Parathyroid adenoma (tissue), 2 donors: ENCODE measurements around the gene VEGFB.

Experiments used
- H2AFZ ChIP-seq: fragments of 300-600 bp; sonication (generic); one replicate; pipeline ENCODE4 v1.7.0; 2017; ENCODE audit warnings: antibody characterized with exemption, mild to moderate bottlenecking
- H3K27ac ChIP-seq: fragments of 300-600 bp; sonication (generic); one replicate; pipeline ENCODE4 v1.7.0; 2017
- H3K27me3 ChIP-seq: fragments of 300-600 bp; sonication (generic); one replicate; pipeline ENCODE4 v1.7.0; 2017; ENCODE audit warnings: low read length; ENCODE audit not compliant: control insufficient read depth, insufficient read depth
- H3K36me3 ChIP-seq: fragments of 300-600 bp; sonication (generic); one replicate; pipeline ENCODE4 v1.7.0; 2017; ENCODE audit warnings: low read length; ENCODE audit not compliant: control insufficient read depth, insufficient read depth
- H3K4me1 ChIP-seq: fragments of 300-600 bp; sonication (generic); one replicate; pipeline ENCODE4 v1.7.0; 2017; ENCODE audit warnings: control low read depth
- H3K4me2 ChIP-seq: fragments of 300-600 bp; sonication (generic); one replicate; pipeline ENCODE4 v1.7.0; 2017; ENCODE audit warnings: low read length
- H3K4me3 ChIP-seq: fragments of 300-600 bp; sonication (generic); one replicate; pipeline ENCODE4 v1.7.0; 2017; ENCODE audit warnings: low read depth, low read length
- H3K79me2 ChIP-seq: fragments of 300-600 bp; sonication (generic); one replicate; pipeline ENCODE4 v1.7.0; 2017; ENCODE audit warnings: control low read depth
- H3K9ac ChIP-seq: fragments of 300-600 bp; sonication (generic); one replicate; pipeline ENCODE4 v1.7.0; 2017; ENCODE audit warnings: mild to moderate bottlenecking
- H3K9me3 ChIP-seq: fragments of 300-600 bp; sonication (generic); one replicate; pipeline ENCODE4 v1.7.0; 2017; ENCODE audit warnings: low read length; ENCODE audit not compliant: control insufficient read depth
- CTCF ChIP-seq: fragments of 300-600 bp; sonication (generic); IDR thresholded peaks from one replicate; pipeline ENCODE4 v1.7.0; 2017; ENCODE audit warnings: antibody characterized with exemption, mild to moderate bottlenecking
- donor health status: primary hyperparathyroidism.

The VEGFB gene

DNA sequence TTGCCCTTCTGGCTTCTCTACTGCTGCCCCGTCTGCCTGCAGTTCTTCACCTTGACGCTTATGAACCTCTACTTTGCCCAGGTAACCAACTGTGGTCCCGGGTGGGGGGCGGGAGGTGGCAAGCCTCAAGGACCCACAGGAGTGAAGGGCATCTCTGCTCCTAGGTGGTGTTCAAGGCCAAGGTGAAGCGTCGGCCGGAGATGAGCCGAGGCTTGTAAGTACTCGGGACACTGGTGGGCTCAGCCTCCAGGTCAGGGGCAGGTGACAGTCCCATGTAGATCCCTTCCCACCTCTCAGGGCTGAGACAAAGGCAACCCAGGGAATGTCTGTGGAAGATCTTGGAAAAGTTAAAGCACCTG lies 52.4 kb downstream of the VEGFB start:
- peaks cover 20% of the 10 kb centered on the region for H3K79me2 ChIP-seq
- no peak for TF ChIP-seq CTCF
- H3K27ac ChIP-seq: no peak overlapping the region
- no peaks in the 10 kb centered on the region for H3K9me3 ChIP-seq
- no peak overlapping the region for H3K9ac ChIP-seq
- H3K27me3 ChIP-seq: no peaks in the 10 kb centered on the region
- H2AFZ ChIP-seq: no peak overlapping the region
- no peaks in the 10 kb centered on the region for H3K36me3 ChIP-seq
- peaks cover 6% of the 10 kb centered on the region for H3K4me1 ChIP-seq
- no peak overlapping the region for H3K4me3 ChIP-seq
- no peak overlapping the region for H3K4me2 ChIP-seq

DNA sequence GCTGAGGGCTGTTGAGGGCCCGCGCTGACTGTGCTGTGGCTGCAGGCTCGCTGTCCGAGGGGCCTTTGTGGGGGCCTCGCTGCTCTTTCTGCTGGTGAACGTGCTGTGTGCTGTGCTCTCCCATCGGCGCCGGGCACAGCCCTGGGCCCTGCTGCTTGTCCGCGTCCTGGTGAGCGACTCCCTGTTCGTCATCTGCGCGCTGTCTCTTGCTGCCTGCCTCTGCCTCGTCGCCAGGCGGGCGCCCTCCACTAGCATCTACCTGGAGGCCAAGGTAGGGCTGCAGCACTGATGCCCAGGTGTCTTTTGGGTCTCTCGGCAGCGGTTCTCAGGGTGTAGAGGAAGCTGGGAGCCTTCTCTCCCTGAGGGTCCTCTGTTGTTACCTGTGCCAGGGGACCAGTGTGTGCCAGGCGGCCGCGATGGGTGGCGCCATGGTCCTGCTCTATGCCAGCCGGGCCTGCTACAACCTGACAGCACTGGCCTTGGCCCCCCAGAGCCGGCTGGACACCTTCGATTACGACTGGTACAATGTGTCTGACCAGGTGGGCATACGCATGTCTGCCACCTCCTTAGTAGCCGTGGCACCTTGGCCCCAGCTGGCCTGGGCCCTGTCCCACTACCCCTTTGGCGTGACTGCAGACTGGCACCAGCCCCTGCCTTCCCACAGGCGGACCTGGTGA lies 53.4 kb downstream of the VEGFB start:
- H3K4me1 ChIP-seq: peaks cover 6% of the 10 kb centered on the region
- H3K27ac ChIP-seq: no peak overlapping the region
- H3K4me3 ChIP-seq: no peak overlapping the region
- H3K36me3 ChIP-seq: no peaks in the 10 kb centered on the region
- no peak for TF ChIP-seq CTCF
- no peak overlapping the region for H2AFZ ChIP-seq
- H3K9me3 ChIP-seq: no peaks in the 10 kb centered on the region
- H3K4me2 ChIP-seq: no peak overlapping the region
- H3K27me3 ChIP-seq: no peaks in the 10 kb centered on the region
- peaks cover 15% of the 10 kb centered on the region for H3K79me2 ChIP-seq
- H3K9ac ChIP-seq: no peak overlapping the region

DNA sequence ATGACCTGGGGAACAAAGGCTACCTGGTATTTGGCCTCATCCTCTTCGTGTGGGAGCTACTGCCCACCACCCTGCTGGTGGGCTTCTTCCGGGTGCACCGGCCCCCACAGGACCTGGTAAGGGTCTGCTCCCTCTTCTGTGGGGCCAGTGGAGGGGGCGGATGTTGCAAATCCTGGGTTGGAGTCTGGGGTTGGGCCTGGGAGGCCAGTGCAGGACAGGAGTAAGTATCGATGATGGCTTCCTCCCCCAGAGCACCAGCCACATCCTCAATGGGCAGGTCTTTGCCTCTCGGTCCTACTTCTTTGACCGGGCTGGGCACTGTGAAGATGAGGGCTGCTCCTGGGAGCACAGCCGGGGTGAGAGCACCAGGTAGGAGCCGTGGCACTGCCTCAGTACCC lies 54.0 kb downstream of the VEGFB start:
- Histone ChIP-seq H3K9me3 (no peaks in the 10 kb centered on the region), H3K79me2 (peaks cover 10% of the 10 kb centered on the region), H3K36me3 (no peaks in the 10 kb centered on the region), H2AFZ (no peak overlapping the region), H3K4me2 (no peak overlapping the region), H3K27me3 (no peaks in the 10 kb centered on the region), H3K27ac (no peak overlapping the region), H3K4me3 (no peak overlapping the region), H3K4me1 (peaks cover 6% of the 10 kb centered on the region), H3K9ac (no peak overlapping the region)
- no peak for TF ChIP-seq CTCF
